Measurements from ENCODE around the gene NDUFS4.
"Not testable (repeated sequence)": the region's sequence is repeated elsewhere in the genome, so short reads cannot be mapped to it uniquely, and the experiment has no call there.

Gene NDUFS4

GRCh38 chr5:53607886-53608285 lies 47.4 kb downstream of the NDUFS4 start:
- Histone ChIP-seq H3K9me3 (replicated peaks; ENCODE audit: low read length) (no peaks in the 10 kb centered on the region), H3K4me1 (ENCODE audit: control insufficient read depth, insufficient read depth, low read length) (peaks cover 9% of the 10 kb centered on the region), H3K9ac (ENCODE audit: low read depth, low read length) (no peak overlapping the region), H3K4me3 (ENCODE audit: low read length) (no peak overlapping the region), H3K4me2 (ENCODE audit: low read length) (peak overlapping the region; percentile 23), H3K36me3 (ENCODE audit: insufficient read depth, low read length) (peaks cover 14% of the 10 kb centered on the region), H3K27me3 (ENCODE audit: control insufficient read depth, insufficient read depth, low read length) (no peaks in the 10 kb centered on the region)

GRCh38 chr5:53608897-53609296 lies 48.5 kb downstream of the NDUFS4 start:
- not testable (repeated sequence) for H3K27me3 ChIP-seq (ENCODE audit: control insufficient read depth, insufficient read depth, low read length); H3K4me2 ChIP-seq (ENCODE audit: low read length); H3K9ac ChIP-seq (ENCODE audit: low read depth, low read length); H3K9me3 ChIP-seq (replicated peaks; ENCODE audit: low read length); H3K4me3 ChIP-seq (ENCODE audit: low read length); H3K4me1 ChIP-seq (ENCODE audit: control insufficient read depth, insufficient read depth, low read length)
- H3K36me3 ChIP-seq (ENCODE audit: insufficient read depth, low read length) = peaks cover 14% of the 10 kb centered on the region

GRCh38 chr5:53613061-53613460 lies 52.6 kb downstream of the NDUFS4 start:
- no peaks in the 10 kb centered on the region for H3K27me3 ChIP-seq (ENCODE audit: control insufficient read depth, insufficient read depth, low read length)
- no peak overlapping the region for H3K9ac ChIP-seq (ENCODE audit: low read depth, low read length)
- H3K4me3 ChIP-seq (ENCODE audit: low read length) = no peak overlapping the region
- no peak overlapping the region for H3K4me2 ChIP-seq (ENCODE audit: low read length)
- peaks cover 5% of the 10 kb centered on the region for H3K4me1 ChIP-seq (ENCODE audit: control insufficient read depth, insufficient read depth, low read length)
- H3K9me3 ChIP-seq (replicated peaks; ENCODE audit: low read length) = no peaks in the 10 kb centered on the region
- H3K36me3 ChIP-seq (ENCODE audit: insufficient read depth, low read length) = peaks cover 3% of the 10 kb centered on the region

- Histone ChIP-seq H3K4me1 (ENCODE audit: control insufficient read depth, insufficient read depth, low read length) (peaks cover under 1% of the 10 kb centered on the region), H3K9me3 (replicated peaks; ENCODE audit: low read length) (no peaks in the 10 kb centered on the region), H3K4me3 (ENCODE audit: low read length) (no peak overlapping the region), H3K9ac (ENCODE audit: low read depth, low read length) (no peak overlapping the region), H3K36me3 (ENCODE audit: insufficient read depth, low read length) (peaks cover 3% of the 10 kb centered on the region), H3K27me3 (ENCODE audit: control insufficient read depth, insufficient read depth, low read length) (no peaks in the 10 kb centered on the region), H3K4me2 (ENCODE audit: low read length) (no peak overlapping the region)
Observed at GRCh38 chr5:53613536-53613935, 53.1 kb downstream of the NDUFS4 start.

- Histone ChIP-seq H3K9me3 (replicated peaks; ENCODE audit: low read length) (no peaks in the 10 kb centered on the region), H3K4me1 (ENCODE audit: control insufficient read depth, insufficient read depth, low read length) (no peaks in the 10 kb centered on the region), H3K4me3 (ENCODE audit: low read length) (no peak overlapping the region), H3K9ac (ENCODE audit: low read depth, low read length) (no peak overlapping the region), H3K27me3 (ENCODE audit: control insufficient read depth, insufficient read depth, low read length) (no peaks in the 10 kb centered on the region), H3K36me3 (ENCODE audit: insufficient read depth, low read length) (no peaks in the 10 kb centered on the region), H3K4me2 (ENCODE audit: low read length) (no peak overlapping the region)
Observed at GRCh38 chr5:53614376-53614885, 54.0 kb downstream of the NDUFS4 start.

GRCh38 chr5:53616939-53617549 lies 56.6 kb downstream of the NDUFS4 start:
- Histone ChIP-seq H3K9me3 (replicated peaks; ENCODE audit: low read length) (no peaks in the 10 kb centered on the region), H3K27me3 (ENCODE audit: control insufficient read depth, insufficient read depth, low read length) (no peaks in the 10 kb centered on the region), H3K36me3 (ENCODE audit: insufficient read depth, low read length) (no peaks in the 10 kb centered on the region), H3K9ac (ENCODE audit: low read depth, low read length) (no peak overlapping the region), H3K4me2 (ENCODE audit: low read length) (no peak overlapping the region), H3K4me3 (ENCODE audit: low read length) (no peak overlapping the region), H3K4me1 (ENCODE audit: control insufficient read depth, insufficient read depth, low read length) (no peaks in the 10 kb centered on the region)

GRCh38 chr5:53631251-53631650 lies 70.8 kb downstream of the NDUFS4 start:
- Histone ChIP-seq H3K9me3 (replicated peaks; ENCODE audit: low read length) (no peaks in the 10 kb centered on the region), H3K27me3 (ENCODE audit: control insufficient read depth, insufficient read depth, low read length) (no peaks in the 10 kb centered on the region), H3K4me3 (ENCODE audit: low read length) (no peak overlapping the region), H3K4me1 (ENCODE audit: control insufficient read depth, insufficient read depth, low read length) (no peaks in the 10 kb centered on the region), H3K4me2 (ENCODE audit: low read length) (no peak overlapping the region), H3K36me3 (ENCODE audit: insufficient read depth, low read length) (peaks cover 6% of the 10 kb centered on the region), H3K9ac (ENCODE audit: low read depth, low read length) (no peak overlapping the region)

- Histone ChIP-seq H3K4me1 (ENCODE audit: control insufficient read depth, insufficient read depth, low read length) (peaks cover 7% of the 10 kb centered on the region), H3K9ac (ENCODE audit: low read depth, low read length) (no peak overlapping the region), H3K4me2 (ENCODE audit: low read length) (no peak overlapping the region), H3K36me3 (ENCODE audit: insufficient read depth, low read length) (no peaks in the 10 kb centered on the region), H3K4me3 (ENCODE audit: low read length) (no peak overlapping the region), H3K27me3 (ENCODE audit: control insufficient read depth, insufficient read depth, low read length) (no peaks in the 10 kb centered on the region), H3K9me3 (replicated peaks; ENCODE audit: low read length) (no peaks in the 10 kb centered on the region)
Observed at GRCh38 chr5:53642061-53642460, 81.6 kb downstream of the NDUFS4 start.

- no peaks in the 10 kb centered on the region for H3K27me3 ChIP-seq (ENCODE audit: control insufficient read depth, insufficient read depth, low read length)
- no peak overlapping the region for H3K4me2 ChIP-seq (ENCODE audit: low read length)
- H3K9me3 ChIP-seq (replicated peaks; ENCODE audit: low read length) = no peaks in the 10 kb centered on the region
- no peak overlapping the region for H3K9ac ChIP-seq (ENCODE audit: low read depth, low read length)
- H3K36me3 ChIP-seq (ENCODE audit: insufficient read depth, low read length) = peaks cover 8% of the 10 kb centered on the region
- no peak overlapping the region for H3K4me3 ChIP-seq (ENCODE audit: low read length)
- H3K4me1 ChIP-seq (ENCODE audit: control insufficient read depth, insufficient read depth, low read length) = peaks cover 7% of the 10 kb centered on the region
Observed at GRCh38 chr5:53643445-53643844, 83.0 kb downstream of the NDUFS4 start.

GRCh38 chr5:53645078-53645477 lies 84.6 kb downstream of the NDUFS4 start:
- H3K9ac ChIP-seq (ENCODE audit: low read depth, low read length) = no peak overlapping the region
- H3K27me3 ChIP-seq (ENCODE audit: control insufficient read depth, insufficient read depth, low read length) = no peaks in the 10 kb centered on the region
- peaks cover 7% of the 10 kb centered on the region for H3K4me1 ChIP-seq (ENCODE audit: control insufficient read depth, insufficient read depth, low read length)
- no peak overlapping the region for H3K4me3 ChIP-seq (ENCODE audit: low read length)
- H3K9me3 ChIP-seq (replicated peaks; ENCODE audit: low read length) = no peaks in the 10 kb centered on the region
- peaks cover 11% of the 10 kb centered on the region for H3K36me3 ChIP-seq (ENCODE audit: insufficient read depth, low read length)
- no peak overlapping the region for H3K4me2 ChIP-seq (ENCODE audit: low read length)

- no peak overlapping the region for H3K4me2 ChIP-seq (ENCODE audit: low read length)
- no peaks in the 10 kb centered on the region for H3K9me3 ChIP-seq (replicated peaks; ENCODE audit: low read length)
- no peak overlapping the region for H3K9ac ChIP-seq (ENCODE audit: low read depth, low read length)
- H3K4me3 ChIP-seq (ENCODE audit: low read length) = no peak overlapping the region
- no peaks in the 10 kb centered on the region for H3K27me3 ChIP-seq (ENCODE audit: control insufficient read depth, insufficient read depth, low read length)
- H3K4me1 ChIP-seq (ENCODE audit: control insufficient read depth, insufficient read depth, low read length) = no peaks in the 10 kb centered on the region
- peaks cover 11% of the 10 kb centered on the region for H3K36me3 ChIP-seq (ENCODE audit: insufficient read depth, low read length)
Observed at GRCh38 chr5:53649352-53649751, 88.9 kb downstream of the NDUFS4 start.

- not testable (repeated sequence) for H3K9me3 ChIP-seq (replicated peaks; ENCODE audit: low read length); H3K4me2 ChIP-seq (ENCODE audit: low read length); H3K4me1 ChIP-seq (ENCODE audit: control insufficient read depth, insufficient read depth, low read length); H3K27me3 ChIP-seq (ENCODE audit: control insufficient read depth, insufficient read depth, low read length); H3K36me3 ChIP-seq (ENCODE audit: insufficient read depth, low read length); H3K4me3 ChIP-seq (ENCODE audit: low read length); H3K9ac ChIP-seq (ENCODE audit: low read depth, low read length)
Observed at GRCh38 chr5:53660573-53660972, 100.1 kb downstream of the NDUFS4 start.
